Measurements from ENCODE around the gene TLK1.

Gene TLK1

DNA sequence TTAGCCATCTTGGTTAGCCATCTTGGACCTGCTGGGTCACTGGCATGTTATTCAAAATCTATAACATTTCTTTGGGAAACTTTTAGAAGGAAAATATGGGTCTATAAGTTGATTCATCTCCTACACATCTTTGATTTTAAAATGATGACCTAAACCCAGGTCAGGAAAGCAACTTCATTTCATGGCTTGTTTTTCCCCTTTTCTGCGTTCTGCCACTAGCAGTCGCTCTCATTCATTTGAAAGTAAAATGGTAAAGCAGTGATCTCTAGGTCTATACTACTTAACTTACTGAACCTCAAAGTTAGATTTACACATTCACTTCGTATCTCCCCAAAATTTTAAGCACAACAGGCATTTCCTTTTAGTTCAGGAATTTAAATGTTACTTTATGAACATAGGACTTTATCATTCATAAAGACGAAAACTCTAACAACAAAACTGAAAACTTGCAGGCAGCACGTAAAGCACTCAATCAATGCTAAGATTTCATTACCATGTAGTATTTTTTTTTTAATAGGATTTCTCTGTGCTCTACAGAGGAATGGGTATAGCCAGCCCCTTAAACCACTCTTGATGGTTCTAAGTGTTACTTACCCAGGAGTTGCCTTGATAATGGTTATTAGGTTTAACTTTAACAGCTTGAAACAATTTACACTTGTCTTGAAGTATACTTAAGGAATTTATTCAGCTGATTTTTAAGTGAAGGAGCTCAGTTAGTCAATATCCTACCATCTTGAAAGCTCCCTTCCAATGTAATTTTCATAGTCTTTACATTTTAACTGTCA lies 169.1 kb downstream of the TLK1 start:
- DNase-seq, result no peak

DNA sequence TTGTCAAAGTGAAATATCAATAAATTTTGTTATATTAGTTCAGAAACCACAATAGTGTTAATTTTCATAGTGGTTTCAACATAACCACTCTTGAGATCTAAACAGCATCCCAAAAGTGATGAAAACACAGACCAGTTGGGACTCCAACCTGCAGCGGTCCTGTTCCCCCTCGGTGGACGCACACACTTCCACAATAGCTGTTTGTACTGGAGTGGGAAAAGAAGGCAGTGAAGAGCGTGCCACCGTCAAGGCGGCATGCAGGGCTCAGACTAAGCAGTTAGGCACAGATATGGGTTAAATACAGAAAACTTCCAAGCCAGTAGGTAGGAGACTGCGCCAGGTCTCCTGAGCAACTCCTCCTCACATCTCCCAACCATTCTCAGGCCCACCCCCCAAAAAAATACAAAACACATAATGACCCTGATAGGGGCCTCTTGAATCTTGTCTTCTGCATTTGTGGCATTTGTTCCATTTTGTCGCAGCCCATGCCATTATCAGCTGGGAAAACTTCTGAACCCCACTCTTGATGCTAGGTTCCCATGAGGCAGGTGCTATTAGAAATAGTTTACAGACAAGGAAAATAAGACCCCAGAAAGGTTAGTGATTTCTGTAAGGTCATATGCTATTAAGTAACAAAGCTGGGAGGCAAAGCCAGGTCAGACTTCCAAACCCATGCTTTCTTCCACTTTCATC lies 174.0 kb downstream of the TLK1 start:
- DNase-seq, result no peak

- no peak for DNase-seq
These were observed 175.3 kb downstream of the TLK1 start for GRCh38 chr2:170985407-170985806.

DNA sequence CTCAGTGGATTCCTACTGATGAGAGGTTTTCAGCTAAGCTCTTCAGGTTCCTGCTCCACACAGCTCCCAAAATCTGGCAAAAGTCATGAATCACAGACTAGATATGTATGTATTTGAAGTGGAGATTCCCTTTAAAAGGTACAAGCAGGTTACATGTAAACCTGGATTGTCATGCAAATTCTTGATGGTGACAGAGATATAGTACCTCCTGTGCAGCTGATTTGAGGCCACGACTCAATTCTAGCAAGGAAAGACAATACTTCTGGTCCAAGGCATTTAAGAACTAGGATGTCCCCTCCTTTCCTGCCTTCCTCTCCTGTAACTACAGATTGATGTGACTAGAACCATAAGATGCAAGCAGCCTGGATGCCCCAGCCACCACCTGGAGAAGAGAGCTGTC lies 176.6 kb downstream of the TLK1 start:
- no peak for DNase-seq

DNA sequence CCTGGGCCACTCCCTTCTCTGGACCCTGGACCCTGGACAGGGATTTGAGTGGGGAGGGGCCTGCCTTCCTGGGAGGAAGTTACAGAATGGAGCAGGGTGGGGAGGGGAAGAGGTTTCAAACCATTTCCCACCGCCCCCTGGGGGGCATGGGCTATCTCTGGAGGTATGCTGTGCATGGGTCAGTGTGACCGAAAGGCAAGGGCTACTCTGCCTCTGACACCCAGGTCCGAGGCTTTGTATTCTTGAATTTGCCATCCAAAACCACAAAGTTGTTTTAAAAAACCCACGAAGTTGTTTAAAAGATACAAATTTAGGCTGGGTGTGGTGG lies 184.8 kb downstream of the TLK1 start:
- DNase-seq, result no peak

DNA sequence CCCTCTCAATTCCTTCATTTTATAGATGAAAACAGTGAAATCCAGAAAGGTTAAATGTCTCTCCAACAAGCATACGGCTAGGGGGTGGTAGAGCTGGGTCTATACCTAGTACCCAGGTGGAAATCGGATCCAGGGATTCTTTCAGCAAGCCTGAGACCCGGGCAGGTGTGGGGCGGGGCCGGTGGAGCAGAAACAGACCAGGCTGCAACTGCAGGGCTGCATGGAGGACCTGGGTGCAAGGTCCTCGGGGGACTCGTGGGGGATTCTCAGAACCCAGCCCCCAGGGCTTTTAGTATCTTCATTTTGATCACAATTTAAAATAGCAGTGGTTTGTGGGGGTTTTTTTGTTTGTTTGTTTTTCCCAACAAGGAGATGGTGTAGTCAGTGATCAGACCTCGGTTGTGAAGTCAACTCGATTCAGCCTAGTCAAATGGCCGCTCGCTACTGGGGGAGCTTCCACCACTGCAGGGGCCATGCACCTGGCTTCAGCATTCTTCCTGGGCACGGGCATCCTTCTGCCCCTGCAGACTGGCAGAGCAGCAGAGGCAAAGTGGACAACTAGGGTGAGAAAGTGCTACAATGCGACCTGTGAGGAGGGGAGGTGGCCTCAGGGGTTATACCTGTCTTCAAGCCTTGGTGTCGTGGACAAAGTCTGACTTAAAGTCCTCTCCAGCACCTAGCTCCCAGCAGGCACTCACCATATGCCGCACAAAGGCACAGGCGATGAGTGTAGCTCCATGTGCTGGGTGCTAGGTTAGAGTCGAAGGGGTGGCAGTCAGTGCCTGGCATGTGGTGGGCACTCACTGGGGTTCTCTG lies 185.4 kb downstream of the TLK1 start:
- no peak for DNase-seq

DNA sequence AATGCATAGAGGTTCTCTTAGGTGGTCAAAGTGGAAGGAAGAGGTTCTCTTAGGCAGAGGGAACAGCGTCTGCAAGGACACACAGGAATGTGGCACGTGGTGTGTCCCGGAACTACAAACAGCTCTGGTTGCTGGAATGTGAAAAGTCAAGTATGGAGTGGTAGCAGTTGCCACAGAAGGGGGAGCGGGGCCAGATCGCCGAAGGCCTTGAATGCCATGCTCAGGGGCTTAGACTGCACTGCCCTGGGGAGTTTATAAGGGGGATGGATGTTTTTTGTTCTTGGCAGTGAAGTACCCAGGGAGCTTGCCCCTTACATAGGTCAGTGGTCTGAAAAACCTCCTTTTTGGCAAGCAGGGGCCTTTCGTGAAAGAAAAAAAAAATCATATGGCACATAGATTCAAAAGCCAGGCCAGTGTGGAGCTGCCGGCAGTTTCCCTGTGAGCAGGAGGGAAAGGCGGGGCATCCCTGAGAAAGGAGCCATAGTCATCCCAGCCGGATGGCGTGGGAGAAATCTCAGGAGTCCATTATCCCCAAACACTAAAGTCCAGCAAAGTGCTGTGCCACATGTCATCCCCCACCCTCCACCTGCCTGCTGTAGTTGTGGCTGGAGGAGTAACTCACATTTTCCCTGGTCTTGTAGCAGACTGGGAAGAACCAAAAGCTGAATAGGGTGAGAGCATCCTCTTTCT lies 186.2 kb downstream of the TLK1 start:
- no peak for DNase-seq

DNA sequence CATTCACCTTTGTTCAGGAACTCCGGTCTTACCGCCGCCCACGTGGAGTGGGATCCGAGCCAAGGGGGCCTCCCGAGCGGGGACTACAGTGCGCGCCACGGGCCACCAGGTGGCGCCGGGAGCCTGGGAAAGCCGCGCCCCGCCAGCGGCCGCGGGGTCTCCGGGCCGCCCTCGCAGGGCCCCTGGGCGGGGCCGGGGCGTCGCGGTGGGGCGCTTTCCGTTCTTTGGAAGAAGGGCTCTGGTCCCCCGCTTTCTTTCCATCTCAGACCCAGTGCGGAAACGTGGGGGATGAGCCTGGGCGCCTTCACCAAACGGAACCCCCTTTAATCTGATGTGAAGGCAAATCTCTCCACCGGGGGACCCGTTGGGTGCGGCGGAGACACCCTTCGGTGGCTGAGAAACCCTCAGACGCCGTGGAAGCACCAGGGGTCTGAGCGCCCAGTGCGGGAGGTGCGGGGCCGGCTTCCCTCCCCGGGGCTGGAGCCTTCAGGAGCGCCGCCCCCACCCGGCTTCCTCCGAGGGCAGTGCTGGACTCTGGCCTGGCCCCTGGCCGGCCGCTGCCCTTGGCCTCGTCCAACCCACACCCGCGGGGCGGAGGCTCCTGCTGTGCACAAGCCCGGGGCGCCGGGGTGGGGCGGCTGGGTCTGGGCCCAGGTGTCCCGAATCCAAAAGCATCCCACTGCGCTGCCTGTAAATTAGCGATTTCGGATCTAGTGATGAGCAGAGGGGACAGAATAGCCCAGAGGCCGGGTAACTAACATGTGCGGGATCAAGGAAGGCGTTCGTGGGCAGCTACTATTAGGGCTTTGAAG lies 187.0 kb downstream of the TLK1 start:
- DNase-seq, result peak; percentile 49

DNA sequence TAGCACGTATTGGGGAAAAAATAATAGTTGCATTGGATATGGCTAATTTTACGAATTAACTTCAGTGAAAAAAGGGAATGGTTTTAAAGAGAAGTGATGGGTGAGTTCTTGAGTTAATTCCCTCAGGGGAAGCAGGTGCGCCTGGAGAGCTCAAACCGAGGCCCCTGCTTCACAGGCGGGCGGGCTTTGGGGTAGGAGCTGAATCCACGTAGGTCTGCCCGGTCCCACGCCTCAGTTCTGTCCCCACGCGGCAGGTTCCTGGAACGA lies 187.5 kb downstream of the TLK1 start:
- no peak for DNase-seq

GRCh38 chr2:170972296-170973224 lies 188.1 kb downstream of the TLK1 start:
- no peak for DNase-seq

GRCh38 chr2:170971071-170971470 lies 189.6 kb downstream of the TLK1 start:
- DNase-seq, result no peak

DNA sequence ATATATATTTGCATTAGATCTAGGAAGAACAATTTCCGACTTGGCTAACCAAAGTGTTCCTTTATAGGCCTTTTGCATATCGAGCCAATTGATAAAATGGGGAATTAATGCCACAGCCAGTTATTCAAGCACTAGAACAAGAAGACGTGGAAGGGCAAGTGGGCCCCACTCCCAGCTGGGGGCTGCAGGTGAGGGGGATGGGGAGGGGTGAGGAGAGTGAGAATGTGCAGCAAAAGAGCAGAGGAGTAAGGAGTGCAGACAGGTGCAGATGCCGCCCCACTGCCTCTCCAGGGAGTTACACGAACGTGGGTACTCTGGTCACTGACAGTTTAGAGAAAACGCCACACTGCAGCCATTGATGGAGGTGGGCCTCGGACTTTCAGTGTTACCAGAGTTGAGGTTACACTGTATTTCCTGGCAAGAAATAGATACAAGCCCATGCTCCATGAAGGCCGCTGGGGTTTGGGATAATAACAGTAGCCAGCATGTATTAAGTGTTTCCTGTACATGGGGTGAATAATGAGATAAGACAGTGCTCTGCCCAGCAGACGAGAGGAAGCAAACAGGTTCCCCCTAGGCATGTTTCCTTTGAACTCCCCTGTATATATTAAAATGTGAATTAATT lies 190.7 kb downstream of the TLK1 start:
- DNase-seq, result no peak

DNA sequence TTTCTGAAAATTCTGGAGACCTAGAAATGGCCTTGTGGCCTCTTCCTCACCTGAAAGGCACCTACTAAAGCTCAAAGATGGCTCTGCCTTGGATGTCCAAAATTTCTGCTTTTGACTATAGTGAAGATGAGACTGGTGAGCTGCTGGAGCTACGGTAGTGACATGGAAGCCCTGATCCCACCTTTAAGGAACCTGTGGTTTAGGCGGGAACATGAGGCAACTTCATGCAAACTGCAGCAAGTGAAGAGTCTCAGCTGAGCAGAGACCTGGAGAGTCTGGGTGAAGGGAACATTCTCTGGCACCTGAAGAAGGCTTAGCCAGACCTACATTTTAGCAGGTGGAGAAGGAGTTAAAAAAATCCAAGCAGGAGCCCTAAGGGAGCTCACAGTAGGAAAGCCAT lies 191.7 kb downstream of the TLK1 start:
- no peak for DNase-seq

- DNase-seq, result no peak
These were observed 192.3 kb downstream of the TLK1 start for GRCh38 chr2:170968205-170969003.

DNA sequence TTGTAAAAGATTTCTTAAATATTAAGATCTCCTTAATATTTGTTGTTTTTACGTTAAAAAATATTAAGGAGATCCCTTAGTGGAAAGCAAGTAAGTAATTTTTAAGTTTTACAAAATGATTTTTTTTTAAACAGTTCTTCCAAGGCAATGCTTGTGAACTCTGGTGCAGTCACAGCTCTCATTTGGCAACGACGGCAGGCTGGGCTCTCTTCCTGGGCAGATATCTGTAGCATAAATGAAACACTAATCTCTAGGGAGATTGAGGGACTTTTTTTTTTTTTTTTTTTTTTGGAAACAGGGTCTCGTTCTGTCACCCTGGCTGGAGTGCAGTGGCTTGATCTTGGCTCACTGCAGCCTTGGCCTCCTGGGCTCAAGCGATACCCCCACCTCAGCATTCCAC lies 193.1 kb downstream of the TLK1 start:
- no peak for DNase-seq

DNA sequence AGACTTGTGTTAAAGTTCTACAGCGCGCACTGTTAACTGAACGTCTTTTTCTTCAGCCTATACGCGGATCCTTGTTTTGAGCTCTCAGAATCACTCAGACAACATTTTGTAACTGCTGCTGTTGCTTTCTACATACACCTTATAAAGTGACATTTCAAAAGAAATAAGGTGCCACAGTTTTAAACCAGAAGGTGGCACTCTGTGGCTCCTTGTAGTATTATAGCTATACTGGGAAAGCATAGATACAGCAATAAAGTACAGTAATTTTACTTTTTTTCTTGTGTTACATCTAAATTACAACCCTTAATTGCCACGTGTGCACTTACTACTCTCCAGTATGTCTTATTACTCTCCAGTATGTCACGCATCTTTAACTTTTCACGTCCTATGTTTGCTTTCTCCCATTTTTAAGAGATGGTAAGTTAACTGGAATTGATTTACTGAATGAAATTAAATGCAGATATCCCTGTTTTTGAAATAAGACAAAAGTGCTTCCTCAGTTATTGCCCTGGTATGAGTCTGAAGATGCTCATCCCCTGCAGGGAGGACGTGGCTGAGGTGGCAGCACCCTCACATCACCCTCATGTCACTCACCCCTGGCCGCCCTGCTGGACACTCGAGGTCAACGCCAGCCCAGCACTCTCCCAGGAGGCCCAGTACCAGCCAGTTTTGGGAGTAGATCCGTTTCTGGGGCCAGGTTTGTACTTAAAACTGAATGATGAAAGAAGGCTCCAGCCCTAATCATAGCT lies 193.9 kb downstream of the TLK1 start:
- no peak for DNase-seq

- DNase-seq, result no peak
These were observed 195.1 kb downstream of the TLK1 start for GRCh38 chr2:170965446-170966225.

DNA sequence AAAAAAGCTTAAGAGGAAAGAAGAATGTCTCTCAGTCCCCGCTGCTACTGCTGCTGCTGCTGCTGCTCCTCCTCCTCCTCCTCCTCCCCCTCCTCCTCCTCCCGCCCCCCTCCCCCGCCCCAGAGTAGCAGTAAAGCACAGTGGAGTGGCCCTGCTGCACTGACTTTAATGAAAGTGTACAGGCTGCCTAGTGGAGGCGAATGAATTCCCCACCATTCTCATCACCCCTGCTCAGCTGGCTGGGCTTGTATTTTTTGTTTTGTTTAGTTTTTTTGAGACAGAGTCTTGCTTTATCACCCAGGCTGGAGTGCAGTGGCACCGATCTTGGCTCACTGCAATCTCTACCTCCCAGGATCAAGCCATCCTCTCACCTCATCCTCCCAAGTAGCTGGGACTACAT lies 197.3 kb downstream of the TLK1 start:
- no peak for DNase-seq

- DNase-seq, result no peak
These were observed 206.8 kb downstream of the TLK1 start for GRCh38 chr2:170953941-170954340.
